ENCODE measurements around the gene KIAA0825.

DNA sequence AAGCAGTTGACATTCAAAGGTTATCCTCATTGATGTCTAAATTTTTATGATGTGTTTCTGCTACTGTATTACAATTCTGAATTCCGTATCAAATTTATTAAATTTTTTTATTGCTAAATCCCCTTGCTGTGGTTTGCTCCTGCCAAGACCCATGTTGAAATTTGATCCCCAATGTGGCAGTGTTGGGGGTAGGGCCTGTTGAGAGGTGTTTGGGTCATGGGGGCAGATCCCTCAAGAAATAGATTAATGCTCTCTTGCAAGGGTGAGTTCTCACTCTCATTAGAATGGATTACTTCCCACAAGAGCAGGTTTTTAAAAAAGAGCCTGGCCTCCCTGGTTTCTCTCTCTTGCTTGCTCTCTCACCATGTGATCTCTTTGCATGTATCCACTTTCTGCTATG, 442.5 kb downstream of the KIAA0825 start:
- TF ChIP-seq EZH2 (IDR thresholded peaks at IDR 0.05; ENCODE audit: insufficient read depth, poor library complexity, severe bottlenecking) (no peak), EZH2phosphoT487 (IDR thresholded peaks at IDR 0.05; ENCODE audit: insufficient read depth, low read depth) (no peak)
